ENCODE measurements around the gene PLEKHG7. TPM values are rescaled to one million over a fixed set of nuclear protein-coding genes. Genes with fewer than 3 reads are reported as not detected.
"Not testable (repeated sequence)": the region's sequence is repeated elsewhere in the genome, so short reads cannot be mapped to it uniquely, and the experiment has no call there.

The PLEKHG7 gene
- total RNA-seq, 2 donors from 2014 or later, result not detected

- no peak for DNase-seq (ENCODE audit: low spot score)
- H3K9me3 ChIP-seq, result no peaks in the 10 kb centered on the region
- ATAC-seq (ENCODE audit: insufficient number of reproducible peaks, low FRiP score, low read depth), result peak; percentile 81
- H3K27ac ChIP-seq, result peak overlapping the region in 1 of 2 donors; percentile 24
- peaks cover 6 to 20% of the 10 kb centered on the region in 2 donors for H3K4me1 ChIP-seq (ENCODE audit: control insufficient read depth in 1 of 2, low read depth in 2 of 2)
- H3K4me3 ChIP-seq, result no peak overlapping the region
- no peak for TF ChIP-seq CTCF (IDR thresholded peaks at IDR 0.05)
- H3K36me3 ChIP-seq, result peaks cover 14% of the 10 kb centered on the region
- H3K27me3 ChIP-seq (replicated peaks; ENCODE audit: insufficient read depth), result no peaks in the 10 kb centered on the region
These were observed 83.3 kb downstream of the PLEKHG7 start for GRCh38 chr12:92786045-92786444.

DNA sequence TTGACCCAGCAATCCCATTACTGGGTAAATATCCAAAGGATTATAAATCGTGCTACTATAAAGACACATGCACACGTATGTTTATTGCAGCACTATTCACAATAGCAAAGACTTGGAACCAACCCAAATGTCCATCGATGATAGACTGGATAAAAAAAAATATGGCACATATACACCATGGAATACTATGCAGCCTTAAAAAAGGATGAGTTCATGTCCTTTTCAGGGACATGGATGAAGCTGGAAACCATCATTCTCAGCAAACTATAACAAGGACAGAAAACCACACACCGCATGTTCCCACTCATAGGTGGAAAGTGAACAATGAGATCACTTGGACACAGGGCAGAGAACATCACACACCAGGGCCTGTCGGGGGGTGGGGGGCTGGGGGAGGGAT, 91.6 kb downstream of the PLEKHG7 start:
- H3K4me3 ChIP-seq; H3K4me1 ChIP-seq (ENCODE audit: control insufficient read depth in 1 of 2, low read depth in 2 of 2); H3K27me3 ChIP-seq (replicated peaks; ENCODE audit: insufficient read depth); H3K27ac ChIP-seq; ATAC-seq (ENCODE audit: insufficient number of reproducible peaks, low FRiP score, low read depth); DNase-seq (ENCODE audit: low spot score); H3K9me3 ChIP-seq: not testable (repeated sequence)
- peaks cover 13% of the 10 kb centered on the region for H3K36me3 ChIP-seq

GRCh38 chr12:92794814-92795213, 92.0 kb downstream of the PLEKHG7 start:
- Histone ChIP-seq H3K36me3 (peaks cover 10% of the 10 kb centered on the region), H3K9me3 (peaks cover 3% of the 10 kb centered on the region), H3K27me3 (replicated peaks; ENCODE audit: insufficient read depth) (no peaks in the 10 kb centered on the region), H3K4me1 (ENCODE audit: control insufficient read depth in 1 of 2, low read depth in 2 of 2) (no peaks in the 10 kb centered on the region), H3K27ac (no peak overlapping the region), H3K4me3 (no peak overlapping the region)
- ATAC-seq (ENCODE audit: insufficient number of reproducible peaks, low FRiP score, low read depth) (no peak), DNase-seq (ENCODE audit: low spot score) (no peak)
- TF ChIP-seq CTCF (IDR thresholded peaks at IDR 0.05), result no peak

- H3K27ac ChIP-seq, result no peak overlapping the region
- no peaks in the 10 kb centered on the region for H3K27me3 ChIP-seq (replicated peaks; ENCODE audit: insufficient read depth)
- no peak overlapping the region for H3K4me3 ChIP-seq
- no peaks in the 10 kb centered on the region for H3K4me1 ChIP-seq (ENCODE audit: control insufficient read depth in 1 of 2, low read depth in 2 of 2)
- DNase-seq (ENCODE audit: low spot score) (no peak), ATAC-seq (ENCODE audit: insufficient number of reproducible peaks, low FRiP score, low read depth) (no peak)
- H3K36me3 ChIP-seq, result peaks cover 11% of the 10 kb centered on the region
- no peak for TF ChIP-seq CTCF (IDR thresholded peaks at IDR 0.05)
- no peaks in the 10 kb centered on the region for H3K9me3 ChIP-seq
These were observed 93.9 kb downstream of the PLEKHG7 start for GRCh38 chr12:92796650-92797049.

DNA sequence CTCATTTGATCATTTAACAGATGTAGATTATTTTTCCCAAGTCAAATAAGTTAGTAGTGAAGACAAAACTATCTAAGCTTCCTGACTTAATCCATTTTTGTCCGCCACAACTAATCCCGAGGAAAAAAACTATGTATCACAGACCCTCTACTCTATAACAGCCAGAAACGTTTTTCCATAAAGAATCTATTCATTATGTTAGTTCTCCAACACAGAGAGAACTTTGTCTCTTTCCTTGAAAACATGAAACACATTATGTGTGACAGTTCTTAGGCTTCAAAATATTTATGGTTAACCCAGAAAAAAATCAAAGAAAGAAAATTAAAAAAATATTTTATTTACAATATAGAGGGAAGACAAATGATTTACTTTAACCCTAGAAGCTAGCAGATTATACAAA, 100.1 kb downstream of the PLEKHG7 start:
- no peak overlapping the region for H3K27ac ChIP-seq
- no peak for ATAC-seq (ENCODE audit: insufficient number of reproducible peaks, low FRiP score, low read depth)
- no peak for TF ChIP-seq CTCF (IDR thresholded peaks at IDR 0.05)

GRCh38 chr12:92803903-92804302, 101.1 kb downstream of the PLEKHG7 start:
- Histone ChIP-seq H3K9me3 (no peaks in the 10 kb centered on the region), H3K27ac (no peak overlapping the region), H3K4me1 (ENCODE audit: control insufficient read depth in 1 of 2, low read depth in 2 of 2) (no peaks in the 10 kb centered on the region), H3K27me3 (replicated peaks; ENCODE audit: insufficient read depth) (no peaks in the 10 kb centered on the region), H3K36me3 (peaks cover 10% of the 10 kb centered on the region), H3K4me3 (no peak overlapping the region)
- no peak for TF ChIP-seq CTCF (IDR thresholded peaks at IDR 0.05)
- no peak for DNase-seq (ENCODE audit: low spot score)
- ATAC-seq (ENCODE audit: insufficient number of reproducible peaks, low FRiP score, low read depth), result no peak

More for the DNA sequence above, 100.1 kb downstream of the PLEKHG7 start:
- no peak overlapping the region for H3K4me3 ChIP-seq
- no peaks in the 10 kb centered on the region for H3K9me3 ChIP-seq
- DNase-seq (ENCODE audit: low spot score), result no peak
- H3K27me3 ChIP-seq (replicated peaks; ENCODE audit: insufficient read depth), result no peaks in the 10 kb centered on the region
- no peaks in the 10 kb centered on the region for H3K4me1 ChIP-seq (ENCODE audit: control insufficient read depth in 1 of 2, low read depth in 2 of 2)
- peaks cover 10% of the 10 kb centered on the region for H3K36me3 ChIP-seq

Measured in thoracic aorta (tissue), 2 donors.